Trophoblast cell (in vitro differentiated cells and primary cell): Measurements from ENCODE around the gene TRAPPC5.
A peak's percentile ranks its signal among the peaks of the same experiment; 100 is the strongest.

Experiments
- DNase-seq, 2 donors: peaks; one replicate each; pipeline ENCODE4 v3.0.0-alpha.2; 2016
- H2AFZ ChIP-seq: 2 replicates; pipeline ENCODE4 v1.6.1; 2013; ENCODE audit warnings: low read length, moderate library complexity, mild to moderate bottlenecking; ENCODE audit not compliant: insufficient read depth, poor library complexity
- H2AK5ac ChIP-seq: 2 replicates; pipeline ENCODE4 v1.6.1; 2013; ENCODE audit warnings: mild to moderate bottlenecking, low read length
- H2BK120ac ChIP-seq: 2 replicates; pipeline ENCODE4 v1.6.1; 2013; ENCODE audit warnings: low read length, mild to moderate bottlenecking, moderate library complexity; ENCODE audit not compliant: insufficient read depth, poor library complexity
- H2BK12ac ChIP-seq: 2 replicates; pipeline ENCODE4 v1.6.1; 2013; ENCODE audit warnings: mild to moderate bottlenecking, low read length, moderate library complexity
- H2BK5ac ChIP-seq: 2 replicates; pipeline ENCODE4 v1.6.1; 2013; ENCODE audit warnings: low read length, low read depth, moderate library complexity, mild to moderate bottlenecking; ENCODE audit not compliant: poor library complexity
- H3K14ac ChIP-seq: 2 replicates; pipeline ENCODE4 v1.6.1; 2013; ENCODE audit warnings: mild to moderate bottlenecking, low read length
- H3K18ac ChIP-seq: 2 replicates; pipeline ENCODE4 v1.6.1; 2013; ENCODE audit warnings: mild to moderate bottlenecking, low read length
- H3K23ac ChIP-seq: 2 replicates; pipeline ENCODE4 v1.6.1; 2013; ENCODE audit warnings: low read length
- H3K27ac ChIP-seq: 2 replicates; pipeline ENCODE4 v1.5.1; 2013; ENCODE audit warnings: low read depth, mild to moderate bottlenecking, inconsistent platforms, low read length, moderate library complexity
- H3K27me3 ChIP-seq: 2 replicates; pipeline ENCODE4 v1.6.1; 2013; ENCODE audit warnings: inconsistent platforms, mild to moderate bottlenecking, low read length, moderate library complexity; ENCODE audit not compliant: insufficient read depth
- H3K36me3 ChIP-seq, 2 experiments: 1 replicate in 1 of 2; 2 replicates in 1 of 2; pipeline ENCODE4 v1.6.1; 2013; ENCODE audit warnings: low read length in 2 of 2, mild to moderate bottlenecking in 2 of 2, moderate library complexity in 1 of 2; ENCODE audit not compliant: insufficient read depth in 2 of 2, control insufficient read depth in 1 of 2
- H3K4ac ChIP-seq: 2 replicates; pipeline ENCODE4 v1.6.1; 2013; ENCODE audit warnings: low read depth, mild to moderate bottlenecking, low read length, moderate library complexity
- H3K4me1 ChIP-seq, 2 experiments: 1 replicate in 1 of 2; 2 replicates in 1 of 2; pipeline ENCODE4 v1.6.1; 2013; ENCODE audit warnings: low read length in 2 of 2, mild to moderate bottlenecking in 2 of 2, moderate library complexity in 1 of 2; ENCODE audit not compliant: insufficient read depth in 2 of 2, control insufficient read depth in 1 of 2
- H3K4me2 ChIP-seq: 2 replicates; pipeline ENCODE4 v1.6.1; 2013; ENCODE audit warnings: inconsistent platforms, mild to moderate bottlenecking, low read length, moderate library complexity
- H3K4me3 ChIP-seq: 2 replicates; pipeline ENCODE4 v1.5.1; 2013; ENCODE audit warnings: mild to moderate bottlenecking, low read depth, low read length, inconsistent platforms
- H3K79me1 ChIP-seq: one replicate; pipeline ENCODE4 v1.6.1; 2013; ENCODE audit warnings: low read length
- H3K79me2 ChIP-seq: 2 replicates; pipeline ENCODE4 v1.6.1; 2013; ENCODE audit warnings: low read length, mild to moderate bottlenecking; ENCODE audit not compliant: control insufficient read depth, insufficient read depth, poor library complexity
- H3K9ac ChIP-seq: 2 replicates; pipeline ENCODE4 v1.6.1; 2013; ENCODE audit warnings: mild to moderate bottlenecking, low read length
- H3K9me3 ChIP-seq: 2 replicates; pipeline ENCODE4 v1.6.1; 2013; ENCODE audit warnings: low read depth, mild to moderate bottlenecking, control low read depth, inconsistent platforms, low read length; ENCODE audit not compliant: insufficient read depth
- H4K12ac ChIP-seq: 2 replicates; pipeline ENCODE4 v1.6.1; 2013; ENCODE audit warnings: low read depth, mild to moderate bottlenecking, low read length, moderate library complexity
- H4K8ac ChIP-seq: 2 replicates; pipeline ENCODE4 v1.6.1; 2013; ENCODE audit warnings: low read depth, mild to moderate bottlenecking, low read length, moderate library complexity
- H4K91ac ChIP-seq: one replicate; pipeline ENCODE4 v1.6.1; 2013; ENCODE audit warnings: low read depth, mild to moderate bottlenecking, low read length, moderate library complexity
- WGBS: extraction: QIAGEN DNeasy Blood & Tissue Kit; methylation state at CpG from one replicate; pipeline ENCODE4 v1.1.7; 2013; ENCODE audit warnings: missing lambda C conversion rate; ENCODE audit not compliant: insufficient read length, insufficient coverage; ENCODE audit errors: extremely low coverage; 5-methylcytosine and 5-hydroxymethylcytosine counted together

The TRAPPC5 gene

GRCh38 chr19:7690779-7691258 lies 10.2 kb downstream of the TRAPPC5 start:
- H3K27ac ChIP-seq: no peak overlapping the region
- no peak overlapping the region for H3K9ac ChIP-seq
- no peak overlapping the region for H3K14ac ChIP-seq
- H2BK12ac ChIP-seq: no peak overlapping the region
- H3K79me2 ChIP-seq: no peaks in the 10 kb centered on the region
- no peak for DNase-seq
- H3K79me1 ChIP-seq: no peaks in the 10 kb centered on the region
- H3K4me1 ChIP-seq: peaks cover under 1 to 3% of the 10 kb centered on the region in 2 experiments
- no peaks in the 10 kb centered on the region for H3K27me3 ChIP-seq
- H2BK120ac ChIP-seq: no peak overlapping the region
- no peak overlapping the region for H4K8ac ChIP-seq
- H3K4me2 ChIP-seq: no peak overlapping the region
- H2BK5ac ChIP-seq: no peak overlapping the region
- H2AFZ ChIP-seq: no peak overlapping the region
- no peak overlapping the region for H3K18ac ChIP-seq
- no peaks in the 10 kb centered on the region for H3K36me3 ChIP-seq
- H4K91ac ChIP-seq: no peak overlapping the region
- no peak overlapping the region for H3K4ac ChIP-seq
- no peak overlapping the region for H2AK5ac ChIP-seq
- no peak overlapping the region for H3K4me3 ChIP-seq
- H4K12ac ChIP-seq: no peak overlapping the region
- WGBS: no CpG with 5 or more reads among the region's 8 CpGs
- no peak overlapping the region for H3K23ac ChIP-seq
- H3K9me3 ChIP-seq: peaks cover 11% of the 10 kb centered on the region

DNA sequence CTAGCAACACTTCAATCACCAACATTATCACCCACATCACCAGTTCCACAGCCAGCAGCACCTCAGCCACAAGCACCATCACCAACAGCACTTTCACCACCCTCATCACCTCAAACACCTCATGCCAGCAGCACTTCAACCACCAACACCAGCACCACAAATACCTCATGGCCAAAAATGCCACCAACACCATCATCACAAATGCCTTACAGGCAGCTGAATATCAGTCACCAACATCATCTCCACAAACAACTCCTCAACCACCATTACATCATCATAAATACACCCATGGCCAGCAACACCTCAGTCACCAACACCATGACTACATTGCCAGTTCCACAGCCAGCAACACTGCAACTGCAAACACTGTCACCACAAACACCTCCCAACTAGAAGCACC lies 10.9 kb downstream of the TRAPPC5 start:
- no peak overlapping the region for H3K9ac ChIP-seq
- DNase-seq: no peak
- no peak overlapping the region for H2BK120ac ChIP-seq
- H3K14ac ChIP-seq: no peak overlapping the region
- H3K4me3 ChIP-seq: peak overlapping the region; percentile 12
- H4K12ac ChIP-seq: no peak overlapping the region
- H3K79me1 ChIP-seq: no peaks in the 10 kb centered on the region
- H3K27me3 ChIP-seq: no peaks in the 10 kb centered on the region
- no peak overlapping the region for H4K8ac ChIP-seq
- no peak overlapping the region for H3K23ac ChIP-seq
- no peak overlapping the region for H2AK5ac ChIP-seq
- H2BK12ac ChIP-seq: no peak overlapping the region
- H3K4me1 ChIP-seq: no peaks in the 10 kb centered on the region
- H2AFZ ChIP-seq: no peak overlapping the region
- no peak overlapping the region for H3K27ac ChIP-seq
- no peak overlapping the region for H2BK5ac ChIP-seq
- no peak overlapping the region for H3K4me2 ChIP-seq
- no peak overlapping the region for H3K18ac ChIP-seq
- no peak overlapping the region for H4K91ac ChIP-seq
- H3K4ac ChIP-seq: no peak overlapping the region
- H3K79me2 ChIP-seq: no peaks in the 10 kb centered on the region
- H3K36me3 ChIP-seq: no peaks in the 10 kb centered on the region
- H3K9me3 ChIP-seq: peaks cover 11% of the 10 kb centered on the region

GRCh38 chr19:7692417-7693088 lies 11.9 kb downstream of the TRAPPC5 start:
- Histone ChIP-seq H3K4ac (no peak overlapping the region), H2AK5ac (no peak overlapping the region), H3K4me1 (no peaks in the 10 kb centered on the region), H2AFZ (no peak overlapping the region), H3K27ac (no peak overlapping the region), H2BK12ac (no peak overlapping the region), H4K91ac (no peak overlapping the region), H3K18ac (no peak overlapping the region), H3K9me3 (peaks cover 11% of the 10 kb centered on the region), H4K8ac (no peak overlapping the region), H3K4me2 (no peak overlapping the region), H3K14ac (no peak overlapping the region), H2BK120ac (no peak overlapping the region), H3K79me2 (no peaks in the 10 kb centered on the region), H3K9ac (no peak overlapping the region), H3K79me1 (no peaks in the 10 kb centered on the region), H2BK5ac (no peak overlapping the region), H3K27me3 (no peaks in the 10 kb centered on the region), H3K4me3 (no peak overlapping the region), H4K12ac (no peak overlapping the region), H3K23ac (no peak overlapping the region), H3K36me3 (no peaks in the 10 kb centered on the region)
- WGBS: no CpG with 5 or more reads among the region's 13 CpGs
- DNase-seq: no peak

GRCh38 chr19:7694499-7694898 lies 13.9 kb downstream of the TRAPPC5 start:
- Histone ChIP-seq H2AFZ (no peak overlapping the region), H3K4me1 (no peaks in the 10 kb centered on the region), H3K9ac (no peak overlapping the region), H2BK120ac (no peak overlapping the region), H3K4me2 (no peak overlapping the region), H3K79me1 (no peaks in the 10 kb centered on the region), H4K91ac (no peak overlapping the region), H2BK5ac (no peak overlapping the region), H4K12ac (no peak overlapping the region), H3K23ac (no peak overlapping the region), H3K4me3 (no peak overlapping the region), H3K79me2 (no peaks in the 10 kb centered on the region), H3K36me3 (no peaks in the 10 kb centered on the region), H3K27me3 (no peaks in the 10 kb centered on the region), H3K9me3 (peaks cover 11% of the 10 kb centered on the region), H2BK12ac (no peak overlapping the region), H2AK5ac (no peak overlapping the region), H3K4ac (no peak overlapping the region), H4K8ac (no peak overlapping the region), H3K27ac (no peak overlapping the region), H3K14ac (no peak overlapping the region), H3K18ac (no peak overlapping the region)
- no CpG with 5 or more reads among the region's 4 CpGs for WGBS
- no peak for DNase-seq
